Mesothelial cell of epicardium (in vitro differentiated cells): ENCODE data around the gene GULP1. TPM values are rescaled to one million over a fixed set of nuclear protein-coding genes. Genes with fewer than 3 reads are reported as not detected.

ENCODE experiments used
- DNase-seq, 2 experiments: peaks; one replicate each; pipeline ENCODE4 v3.0.0; 2021; ENCODE audit warnings: low spot score in 2 of 2; ENCODE audit not compliant: unreplicated experiment in 2 of 2
- H3K27ac Mint-ChIP-seq: 2 replicates; pipeline ENCODE4 v1.8.0; 2021; ENCODE audit warnings: mixed read lengths
- H3K27me3 Mint-ChIP-seq: 2 replicates; pipeline ENCODE4 v1.8.0; 2021; ENCODE audit warnings: low read depth, mixed read lengths
- H3K36me3 Mint-ChIP-seq: 2 replicates; pipeline ENCODE4 v1.8.0; 2021; ENCODE audit warnings: mixed read lengths
- H3K4me1 Mint-ChIP-seq: 2 replicates; pipeline ENCODE4 v1.8.0; 2021; ENCODE audit warnings: mixed read lengths
- H3K4me3 Mint-ChIP-seq: 2 replicates; pipeline ENCODE4 v1.8.0; 2021; ENCODE audit warnings: mild to moderate bottlenecking, moderate library complexity, mixed read lengths
- H3K9me3 Mint-ChIP-seq: 2 replicates; pipeline ENCODE4 v1.8.0; 2021; ENCODE audit warnings: mixed read lengths
- total RNA-seq: library from RNA; stranded (reverse); gene quantifications from 3 replicates; pipeline ENCODE4 v1.2.1, GENCODE V29; 2021
- TF ChIP-seq, protein P1 (sequence below): fragments of 200-600 bp; sonication (generic); IDR thresholded peaks from one replicate; pipeline ENCODE4 v1.5.0; 2021; ENCODE audit warnings: antibody characterized with exemption; ENCODE audit not compliant: unreplicated experiment

GULP1 gene
- total RNA-seq, 1 donor from 2014 or later = 58.5 TPM

DNA sequence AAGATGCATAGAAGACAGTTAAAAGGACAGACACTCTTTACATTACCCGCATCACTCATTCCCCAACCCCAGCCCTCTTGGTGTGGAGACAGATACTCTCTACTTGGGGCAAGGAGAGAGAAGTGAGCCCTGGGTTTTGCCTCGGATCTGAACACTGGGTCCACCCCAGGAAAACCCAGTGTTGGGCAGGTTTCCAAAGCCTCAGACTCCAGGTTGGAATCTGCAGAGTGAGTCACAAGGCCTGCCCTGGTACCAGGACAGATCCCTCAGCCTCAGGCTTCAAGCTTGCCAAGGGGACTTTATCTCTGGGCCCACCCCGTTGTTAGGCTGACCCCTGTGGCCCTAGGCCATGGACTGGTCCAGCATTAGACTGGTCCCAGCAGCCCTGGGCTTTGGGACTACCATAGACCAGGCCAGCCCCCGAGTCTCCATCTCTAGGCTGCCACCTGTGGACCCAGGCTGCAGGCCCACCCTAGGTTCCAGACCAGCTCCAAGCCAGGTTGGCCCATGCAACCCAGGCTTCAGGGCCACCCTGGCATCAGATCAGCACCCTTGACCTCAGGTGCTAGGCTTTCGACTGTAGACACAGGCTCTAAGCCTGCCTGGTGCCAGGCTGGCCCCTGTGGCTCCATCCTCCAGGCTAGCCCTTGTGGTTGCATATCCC is 112.8 kb downstream of the GULP1 start:
- Mint-ChIP-seq H3K4me1 (no peaks in the 10 kb centered on the region), H3K4me3 (no peak overlapping the region), H3K36me3 (peaks cover 28% of the 10 kb centered on the region), H3K27ac (no peak overlapping the region), H3K27me3 (no peaks in the 10 kb centered on the region), H3K9me3 (peaks cover 27% of the 10 kb centered on the region)
- TF ChIP-seq, protein P1, sequence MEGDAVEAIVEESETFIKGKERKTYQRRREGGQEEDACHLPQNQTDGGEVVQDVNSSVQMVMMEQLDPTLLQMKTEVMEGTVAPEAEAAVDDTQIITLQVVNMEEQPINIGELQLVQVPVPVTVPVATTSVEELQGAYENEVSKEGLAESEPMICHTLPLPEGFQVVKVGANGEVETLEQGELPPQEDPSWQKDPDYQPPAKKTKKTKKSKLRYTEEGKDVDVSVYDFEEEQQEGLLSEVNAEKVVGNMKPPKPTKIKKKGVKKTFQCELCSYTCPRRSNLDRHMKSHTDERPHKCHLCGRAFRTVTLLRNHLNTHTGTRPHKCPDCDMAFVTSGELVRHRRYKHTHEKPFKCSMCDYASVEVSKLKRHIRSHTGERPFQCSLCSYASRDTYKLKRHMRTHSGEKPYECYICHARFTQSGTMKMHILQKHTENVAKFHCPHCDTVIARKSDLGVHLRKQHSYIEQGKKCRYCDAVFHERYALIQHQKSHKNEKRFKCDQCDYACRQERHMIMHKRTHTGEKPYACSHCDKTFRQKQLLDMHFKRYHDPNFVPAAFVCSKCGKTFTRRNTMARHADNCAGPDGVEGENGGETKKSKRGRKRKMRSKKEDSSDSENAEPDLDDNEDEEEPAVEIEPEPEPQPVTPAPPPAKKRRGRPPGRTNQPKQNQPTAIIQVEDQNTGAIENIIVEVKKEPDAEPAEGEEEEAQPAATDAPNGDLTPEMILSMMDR = no peak
- no peak for DNase-seq

DNA sequence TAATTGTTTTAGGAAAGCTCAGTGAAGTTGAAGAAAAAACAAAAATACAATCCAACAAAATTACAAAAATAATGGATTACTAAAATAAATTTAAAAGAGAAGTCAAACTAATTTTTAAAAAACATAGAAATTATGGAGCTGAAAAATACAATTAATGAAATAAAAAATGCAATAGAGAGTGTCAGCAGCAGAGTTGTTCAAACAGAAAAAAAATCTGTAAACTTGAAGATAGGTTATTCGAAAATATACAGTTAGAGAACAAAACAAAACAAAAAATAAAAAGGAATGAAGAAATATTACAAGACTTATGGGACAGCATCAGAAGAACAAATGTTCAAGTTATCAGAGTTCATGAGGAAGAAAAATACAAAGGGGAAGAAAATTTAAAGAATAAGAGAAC is 114.7 kb downstream of the GULP1 start:
- Mint-ChIP-seq H3K9me3 (peaks cover 41% of the 10 kb centered on the region), H3K27me3 (no peaks in the 10 kb centered on the region), H3K36me3 (peaks cover 43% of the 10 kb centered on the region), H3K4me3 (no peak overlapping the region), H3K4me1 (no peaks in the 10 kb centered on the region), H3K27ac (no peak overlapping the region)
- DNase-seq = no peak
- TF ChIP-seq, protein P1 = no peak

DNA sequence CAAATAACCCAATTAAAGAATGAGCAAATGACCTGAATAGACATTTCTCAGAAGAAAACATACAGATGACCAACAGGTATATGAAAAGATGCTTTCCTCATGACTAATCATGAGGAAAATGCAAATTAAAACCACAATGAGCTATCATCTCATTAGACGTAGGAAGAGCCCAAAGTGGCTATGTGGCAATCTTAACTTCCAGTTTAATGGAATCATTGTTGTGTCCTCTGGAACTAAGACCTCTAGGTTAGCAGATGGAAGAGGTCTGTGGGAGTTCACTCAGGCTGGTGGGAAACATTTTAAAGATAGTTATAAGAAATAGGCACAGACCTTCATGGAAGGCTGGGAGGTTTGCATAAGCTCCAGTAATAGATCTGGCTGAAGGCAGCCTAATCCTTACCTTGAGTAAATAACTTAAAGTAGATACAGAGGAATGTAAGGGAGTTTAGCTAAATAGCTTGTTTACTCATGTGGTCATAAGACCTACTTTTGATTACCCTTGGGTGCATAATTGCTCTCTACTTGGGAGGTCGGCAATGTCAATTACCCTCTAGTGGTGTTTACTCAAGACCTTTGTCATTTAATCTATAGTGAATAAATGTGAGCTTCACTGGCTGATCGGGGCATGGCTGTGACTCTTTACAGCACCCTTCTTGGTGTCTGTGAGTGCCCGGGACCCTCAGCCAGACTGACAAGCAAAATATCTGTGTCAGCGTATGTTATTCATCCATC is 119.0 kb downstream of the GULP1 start:
- peaks cover 13% of the 10 kb centered on the region for H3K4me1 Mint-ChIP-seq
- H3K36me3 Mint-ChIP-seq = peaks cover 47% of the 10 kb centered on the region
- H3K27ac Mint-ChIP-seq = no peak overlapping the region
- H3K27me3 Mint-ChIP-seq = no peaks in the 10 kb centered on the region
- H3K4me3 Mint-ChIP-seq = no peak overlapping the region
- TF ChIP-seq, protein P1 = no peak
- H3K9me3 Mint-ChIP-seq = peaks cover 51% of the 10 kb centered on the region
- no peak for DNase-seq

DNA sequence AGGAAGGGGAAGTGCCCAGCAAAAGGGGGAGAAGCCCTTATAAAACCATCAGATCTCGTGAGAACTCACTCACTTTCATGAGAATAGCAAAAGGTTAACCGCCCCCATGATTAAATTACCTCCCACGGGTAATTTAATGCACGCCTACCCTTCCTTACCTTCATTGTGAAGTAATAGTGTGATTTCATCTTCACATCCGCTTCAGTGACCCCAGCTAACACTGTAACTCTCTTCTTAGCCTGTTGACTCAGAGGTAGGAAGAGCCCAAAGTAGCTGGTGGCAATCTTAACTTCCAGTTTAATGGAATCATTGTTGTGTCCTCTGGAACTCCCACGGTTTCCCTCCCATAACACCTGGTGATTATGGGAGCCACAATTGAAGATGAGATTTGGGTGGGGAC is 120.5 kb downstream of the GULP1 start:
- Mint-ChIP-seq H3K4me1 (peaks cover 26% of the 10 kb centered on the region), H3K4me3 (no peak overlapping the region), H3K36me3 (peaks cover 42% of the 10 kb centered on the region), H3K9me3 (peaks cover 45% of the 10 kb centered on the region), H3K27me3 (no peaks in the 10 kb centered on the region), H3K27ac (no peak overlapping the region)
- TF ChIP-seq, protein P1 = no peak
- DNase-seq = no peak

DNA sequence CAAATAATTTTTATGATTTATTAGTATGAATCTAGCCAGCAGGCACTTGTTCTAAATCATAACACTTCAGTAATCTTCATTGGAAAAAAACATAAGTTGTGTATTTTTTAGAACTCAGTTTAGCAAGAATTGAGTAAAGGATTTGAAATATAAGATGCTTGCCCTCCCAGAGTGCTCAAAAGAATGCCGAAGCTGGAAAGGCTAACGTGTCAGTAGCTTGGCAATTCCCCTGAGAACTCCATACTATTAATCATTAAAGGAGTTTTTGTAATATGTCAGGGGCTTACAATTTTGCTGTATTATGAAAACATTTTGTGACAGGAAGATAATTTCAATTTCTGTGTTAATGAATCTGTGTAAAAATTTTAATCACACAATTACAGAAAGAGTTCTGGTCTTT is 122.7 kb downstream of the GULP1 start:
- H3K27me3 Mint-ChIP-seq = no peaks in the 10 kb centered on the region
- TF ChIP-seq, protein P1 = no peak
- no peak for DNase-seq
- H3K27ac Mint-ChIP-seq = no peak overlapping the region
- peaks cover 27% of the 10 kb centered on the region for H3K9me3 Mint-ChIP-seq
- H3K4me1 Mint-ChIP-seq = peaks cover 27% of the 10 kb centered on the region
- peaks cover 30% of the 10 kb centered on the region for H3K36me3 Mint-ChIP-seq
- H3K4me3 Mint-ChIP-seq = no peak overlapping the region
